ENCODE measurements around the gene IFNGR2.
"Not testable (repeated sequence)": the region's sequence is repeated elsewhere in the genome, so short reads cannot be mapped to it uniquely, and the experiment has no call there.

Gene IFNGR2, protein sequence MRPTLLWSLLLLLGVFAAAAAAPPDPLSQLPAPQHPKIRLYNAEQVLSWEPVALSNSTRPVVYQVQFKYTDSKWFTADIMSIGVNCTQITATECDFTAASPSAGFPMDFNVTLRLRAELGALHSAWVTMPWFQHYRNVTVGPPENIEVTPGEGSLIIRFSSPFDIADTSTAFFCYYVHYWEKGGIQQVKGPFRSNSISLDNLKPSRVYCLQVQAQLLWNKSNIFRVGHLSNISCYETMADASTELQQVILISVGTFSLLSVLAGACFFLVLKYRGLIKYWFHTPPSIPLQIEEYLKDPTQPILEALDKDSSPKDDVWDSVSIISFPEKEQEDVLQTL

DNA sequence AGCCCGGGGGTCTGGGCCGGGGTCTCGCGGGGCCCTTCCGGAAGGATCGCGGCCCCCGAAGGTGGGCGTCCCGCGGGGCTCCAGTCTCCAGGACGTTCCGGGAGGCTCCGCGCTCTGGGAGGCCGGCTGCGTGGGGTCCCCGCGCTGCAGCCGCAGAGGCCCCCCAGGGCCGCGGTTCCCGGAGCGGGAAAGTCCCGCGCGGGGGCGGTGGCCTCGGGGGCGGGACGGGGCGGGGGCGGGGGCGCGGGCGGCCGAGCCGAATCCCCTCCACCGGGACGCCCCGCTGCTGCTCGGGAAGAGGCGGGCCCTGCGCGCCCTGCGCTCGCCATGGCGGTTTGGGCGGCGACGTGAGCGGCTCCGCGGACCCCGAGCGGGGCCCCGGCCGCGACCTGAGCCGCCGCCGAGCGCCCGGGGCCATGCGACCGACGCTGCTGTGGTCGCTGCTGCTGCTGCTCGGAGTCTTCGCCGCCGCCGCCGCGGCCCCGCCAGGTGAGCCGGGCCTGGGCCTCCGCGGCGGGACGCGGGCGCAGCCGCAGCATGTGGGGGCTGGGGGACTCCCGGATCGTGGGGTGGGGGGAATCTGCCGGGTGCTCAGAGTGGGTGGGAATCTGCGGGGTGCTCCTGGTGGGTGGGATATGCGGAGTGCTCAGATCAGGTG is at the start of gene IFNGR2:
Gene IFNGR2 (plus strand): TSS at position 286 of the 658 bp plus-strand sequence. CDS start 131 bp downstream, at position 417.
- no peak for DNase-seq (ENCODE audit: low read depth)

DNA sequence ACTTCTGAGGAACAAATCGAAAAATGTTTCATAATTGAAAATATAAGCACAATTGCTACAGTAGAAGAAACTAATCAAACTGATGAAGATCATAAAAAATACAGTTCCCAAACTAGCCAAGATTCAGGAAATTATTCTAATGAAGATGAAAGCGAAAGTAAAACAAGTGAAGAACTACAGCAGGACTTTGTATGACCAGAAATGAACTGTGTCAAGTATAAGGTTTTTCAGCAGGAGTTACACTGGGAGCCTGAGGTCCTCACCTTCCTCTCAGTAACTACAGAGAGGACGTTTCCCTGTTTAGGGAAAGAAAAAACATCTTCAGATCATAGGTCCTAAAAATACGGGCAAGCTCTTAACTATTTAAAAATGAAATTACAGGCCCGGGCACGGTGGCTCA is 47.9 kb upstream of the IFNGR2 start:
- DNase-seq (ENCODE audit: low read depth) = no peak

DNA sequence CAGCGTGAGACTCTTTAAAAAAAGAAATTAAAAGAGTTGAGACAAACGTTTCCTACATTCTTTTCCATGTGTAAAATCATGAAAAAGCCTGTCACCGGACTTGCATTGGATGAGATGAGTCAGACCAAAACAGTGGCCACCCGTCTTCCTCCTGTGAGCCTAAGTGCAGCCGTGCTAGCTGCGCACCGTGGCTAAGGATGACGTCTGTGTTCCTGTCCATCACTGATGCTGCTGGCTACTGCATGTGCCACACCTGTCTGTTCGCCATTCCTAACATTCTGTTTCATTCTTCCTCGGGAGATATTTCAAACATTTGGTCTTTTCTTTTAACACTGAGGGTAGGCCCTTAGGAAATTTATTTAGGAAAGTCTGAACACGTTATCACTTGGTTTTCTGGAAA is 47.2 kb upstream of the IFNGR2 start:
- DNase-seq (ENCODE audit: low read depth) = no peak

DNA sequence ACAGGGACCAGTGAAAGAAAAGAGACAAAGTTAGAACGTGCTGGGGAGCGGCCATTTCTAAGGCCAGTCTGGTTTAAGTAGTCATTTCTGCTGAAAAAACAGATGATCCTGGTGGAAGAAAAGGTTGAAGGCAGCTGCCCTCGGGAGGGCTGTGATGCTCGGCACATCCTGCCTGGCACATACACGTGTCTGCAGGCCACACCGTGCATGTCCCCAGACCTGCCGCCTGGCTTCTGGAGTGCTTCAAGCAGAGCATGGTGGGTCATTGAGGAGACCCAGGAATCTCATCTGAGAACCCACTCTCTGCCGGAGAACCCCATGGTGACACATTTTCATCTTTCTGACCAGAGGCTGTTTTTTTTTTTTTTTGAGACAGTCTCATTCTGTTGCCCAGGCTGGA is 46.0 kb upstream of the IFNGR2 start:
- DNase-seq (ENCODE audit: low read depth) = no peak

DNA sequence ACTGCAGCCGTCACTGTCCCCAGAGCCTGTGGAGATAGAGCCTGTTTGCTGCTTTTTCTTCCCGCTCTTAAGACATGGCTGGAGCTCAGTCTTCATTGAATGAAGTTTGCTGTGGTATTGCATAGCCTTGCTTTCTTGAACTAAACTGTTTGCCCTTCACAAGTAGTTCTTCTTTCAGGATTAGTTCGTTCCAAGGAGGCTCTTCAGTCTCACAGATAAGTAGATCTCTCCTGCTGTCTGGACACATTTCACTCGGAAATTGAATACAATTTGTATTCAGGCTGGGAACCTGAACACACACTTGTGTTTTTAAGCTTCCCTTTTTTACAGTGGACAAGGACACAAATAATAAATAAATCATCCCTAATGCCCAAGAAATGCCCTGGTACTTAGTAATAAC is 43.8 kb upstream of the IFNGR2 start:
- DNase-seq (ENCODE audit: low read depth) = no peak

DNA sequence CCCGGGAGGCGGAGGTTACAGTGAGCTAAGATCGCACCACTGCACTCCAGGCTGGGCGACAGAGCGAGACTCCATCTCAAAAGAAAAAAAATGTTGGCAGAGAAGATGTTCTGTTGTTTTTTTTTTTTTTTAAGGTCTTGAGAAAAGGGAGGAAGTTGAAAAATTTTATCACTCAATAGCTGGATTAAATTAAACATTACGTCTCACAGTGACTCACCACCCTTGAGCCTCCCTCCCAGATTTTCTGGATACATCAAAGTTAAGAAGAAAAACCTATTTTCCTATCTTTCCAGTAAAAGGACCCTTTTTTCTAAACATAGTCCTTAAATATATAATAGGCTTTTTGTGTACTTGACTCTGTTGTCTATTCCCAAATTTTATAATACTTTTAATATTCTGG is 42.9 kb upstream of the IFNGR2 start:
- no peak for DNase-seq (ENCODE audit: low read depth)

DNA sequence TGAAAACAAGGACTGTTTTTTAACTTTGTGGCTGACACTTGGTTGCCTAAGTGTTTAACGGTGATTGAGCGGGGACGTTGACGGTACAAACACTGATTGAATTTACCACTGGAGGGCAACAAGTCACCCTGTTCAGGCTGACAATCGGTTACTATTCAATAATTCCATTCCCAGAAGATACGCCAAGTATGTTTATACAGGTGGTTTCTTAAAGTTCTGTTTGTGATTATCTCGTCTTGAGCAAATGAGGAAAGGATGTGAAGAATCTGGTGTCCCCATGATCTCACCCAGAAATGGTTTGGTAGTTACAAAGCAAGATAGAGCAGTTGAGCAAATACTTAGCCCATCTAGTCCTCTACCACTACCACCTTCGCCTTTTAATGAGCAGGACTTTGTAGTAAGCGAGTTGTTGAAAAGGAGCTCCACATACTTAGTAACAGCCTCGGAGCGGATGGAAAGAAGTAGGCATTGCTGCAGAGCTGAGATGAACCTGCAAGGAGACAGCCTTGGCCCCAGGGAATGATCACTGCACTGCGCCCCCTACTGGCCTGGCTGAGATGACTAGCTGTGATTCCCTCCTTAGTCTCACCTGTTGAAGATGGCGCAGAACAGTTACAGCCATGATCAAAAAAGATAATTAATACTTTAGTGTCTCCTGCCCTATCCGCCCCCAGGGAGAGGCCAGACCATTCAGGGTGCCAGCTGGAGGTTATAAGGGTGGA is 42.2 kb upstream of the IFNGR2 start:
- DNase-seq (ENCODE audit: low read depth) = peak; percentile 79

DNA sequence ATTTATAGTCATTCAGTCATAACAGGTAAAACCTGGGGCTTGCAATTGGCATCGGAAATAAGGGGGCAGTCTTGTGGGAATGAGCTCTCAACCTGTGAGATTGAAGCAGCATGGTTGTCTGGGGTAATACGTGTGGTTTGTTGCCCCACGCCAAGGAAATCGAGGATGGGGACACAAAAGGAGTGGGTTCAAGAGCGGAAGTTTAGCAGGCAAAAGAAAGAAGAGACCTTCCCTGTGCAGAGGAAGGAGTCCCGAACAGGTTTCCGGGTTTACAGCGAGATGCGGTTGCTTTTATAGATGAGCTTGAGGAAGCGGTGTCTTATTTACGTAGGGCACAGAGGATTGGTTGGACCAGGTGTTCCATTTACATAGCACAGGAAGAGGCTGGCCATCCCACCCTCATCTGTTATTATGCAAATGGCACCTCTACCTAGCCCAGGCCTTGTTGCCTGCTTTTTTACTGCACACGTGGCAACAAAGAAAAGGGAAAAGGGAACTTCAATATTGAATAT is 41.1 kb upstream of the IFNGR2 start:
- DNase-seq (ENCODE audit: low read depth) = no peak

DNA sequence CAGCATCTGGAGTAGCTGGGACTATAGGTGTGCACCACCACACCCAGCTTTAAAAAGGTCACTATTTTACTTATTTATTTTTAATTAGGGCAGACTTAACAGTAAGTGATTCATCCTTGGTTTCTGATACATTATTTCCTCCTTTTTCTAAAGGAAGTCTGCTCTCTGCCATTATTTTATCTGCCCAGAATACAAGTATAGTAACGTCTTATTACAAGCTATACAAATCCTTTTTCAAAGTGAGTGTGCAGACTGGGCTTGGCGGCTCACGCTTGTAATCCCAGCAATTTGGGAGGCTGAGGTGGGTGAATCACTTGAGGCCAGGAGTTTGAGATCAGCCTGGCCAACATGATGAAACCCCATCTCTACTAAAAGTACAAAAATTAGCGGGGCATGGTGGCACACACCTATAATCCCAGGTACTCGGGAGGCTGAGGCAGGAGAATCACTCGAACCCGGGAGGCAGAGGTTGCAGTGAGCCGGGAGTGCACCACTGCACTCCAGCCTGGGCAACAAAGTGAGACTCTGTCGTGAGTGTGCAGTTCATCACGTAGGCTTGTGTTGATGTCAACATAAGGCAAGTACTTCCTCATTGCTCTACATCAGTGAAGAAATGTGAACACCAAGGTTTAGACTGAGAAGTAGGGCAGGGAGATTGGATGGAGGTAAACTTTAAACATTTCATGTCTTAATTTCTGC is 39.2 kb upstream of the IFNGR2 start:
- DNase-seq (ENCODE audit: low read depth) = not testable (repeated sequence)

DNA sequence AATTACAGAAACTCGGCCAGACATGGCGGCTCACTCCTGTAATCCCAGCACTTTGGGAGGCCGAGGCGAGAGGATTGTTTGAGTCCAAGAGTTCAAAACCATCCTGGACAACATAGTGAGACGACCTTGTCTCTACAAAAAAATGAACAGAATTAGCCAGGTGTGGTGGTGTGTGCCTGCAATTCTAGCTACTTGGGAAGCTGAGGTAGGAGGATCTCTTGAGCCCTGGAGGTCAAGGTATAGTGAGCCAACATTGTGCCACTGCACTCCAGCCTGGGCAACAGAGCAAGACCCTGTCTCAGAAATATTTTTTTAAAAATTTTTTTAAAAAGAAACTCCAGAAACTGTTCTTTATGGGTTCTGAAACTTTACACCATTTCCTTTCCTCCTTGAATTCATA is 38.4 kb upstream of the IFNGR2 start:
- DNase-seq (ENCODE audit: low read depth) = no peak

DNA sequence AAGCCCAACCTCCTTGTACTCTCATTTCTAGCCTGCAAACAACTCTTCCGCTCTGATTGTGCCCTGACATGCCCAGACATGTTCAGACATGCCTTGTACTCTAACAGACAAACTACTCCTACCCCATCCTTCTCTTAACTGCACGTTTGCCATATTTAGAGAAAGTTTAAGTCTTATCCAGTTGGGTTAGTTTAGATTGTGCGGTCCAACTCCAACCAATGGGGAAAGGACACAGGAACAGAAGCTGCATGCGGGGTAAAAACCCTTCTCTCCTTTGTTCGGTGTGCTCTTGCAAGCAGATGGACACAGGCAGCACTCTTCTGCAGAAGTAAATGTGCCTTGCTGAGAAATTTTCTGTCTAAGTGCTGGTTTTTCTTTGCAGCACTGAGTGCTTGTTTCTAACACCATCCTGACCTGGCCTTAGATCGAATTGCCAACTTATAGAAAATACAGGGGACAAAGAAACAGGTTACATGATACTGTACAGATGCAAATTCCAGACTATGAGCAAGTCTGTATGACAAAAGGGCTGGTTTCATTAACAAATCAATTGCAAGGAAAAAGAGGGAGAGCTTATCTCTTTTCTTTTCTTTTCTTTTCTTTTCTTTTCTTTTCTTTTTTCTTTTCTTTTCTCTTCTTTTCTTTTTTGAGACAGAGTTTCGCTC is 35.8 kb upstream of the IFNGR2 start:
- DNase-seq (ENCODE audit: low read depth) = no peak

DNA sequence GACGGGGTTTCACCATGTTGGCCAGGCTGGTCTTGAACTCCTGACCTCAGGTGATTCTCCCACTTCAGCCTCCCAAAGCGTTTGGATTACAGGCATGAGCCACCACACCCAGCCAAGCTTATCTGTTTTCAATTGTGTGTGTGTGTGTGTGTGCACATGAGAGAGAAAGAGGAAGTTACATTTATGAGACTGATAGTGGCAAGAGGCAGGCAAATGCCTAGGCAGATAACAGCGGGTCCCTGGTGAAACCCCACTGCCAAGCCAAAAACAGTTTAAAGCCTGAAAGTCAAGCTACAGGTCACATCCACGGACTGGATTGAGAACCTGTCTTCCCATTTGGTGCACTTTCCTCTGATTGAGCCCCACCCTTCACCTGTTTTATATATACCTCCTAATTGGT is 35.1 kb upstream of the IFNGR2 start:
- no peak for DNase-seq (ENCODE audit: low read depth)

DNA sequence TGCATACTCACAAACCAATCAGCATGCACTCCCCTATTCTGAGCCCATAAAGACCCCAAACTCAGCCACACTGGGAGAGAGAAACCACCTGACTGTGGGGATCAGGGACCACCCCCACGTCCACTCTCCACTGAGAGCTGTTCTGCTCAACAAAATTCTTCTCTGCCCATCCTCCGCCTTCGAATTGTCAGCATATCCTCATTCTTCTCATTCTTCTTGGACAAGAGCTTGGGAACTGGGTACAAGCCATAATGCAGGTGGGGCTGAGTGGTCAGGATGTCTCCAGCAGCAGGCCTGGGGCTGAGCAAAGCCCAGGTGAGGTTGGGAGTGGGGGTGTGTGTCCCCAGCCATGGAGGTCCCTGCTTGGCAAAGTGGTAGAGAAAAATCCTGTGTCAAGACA is 34.6 kb upstream of the IFNGR2 start:
- no peak for DNase-seq (ENCODE audit: low read depth)

DNA sequence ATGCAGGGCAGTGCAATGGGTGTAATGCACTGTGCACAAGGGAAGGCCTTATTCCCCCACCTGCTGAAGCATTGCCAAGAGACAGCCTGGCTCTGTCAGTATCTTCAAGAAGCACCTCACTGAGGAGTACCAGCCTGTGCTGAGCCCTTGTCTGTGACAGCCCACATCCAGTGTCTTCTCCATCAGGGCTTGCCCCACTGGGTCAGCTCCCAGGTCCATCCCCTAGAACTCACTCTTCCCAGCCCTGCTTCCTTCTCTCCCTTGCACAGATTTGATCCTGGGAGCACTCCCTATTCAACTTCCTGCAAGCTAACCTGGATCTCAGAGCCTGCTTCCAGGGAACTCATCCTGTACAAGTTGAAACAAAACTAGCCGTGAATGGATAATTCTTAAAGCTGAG is 33.6 kb upstream of the IFNGR2 start:
- DNase-seq (ENCODE audit: low read depth) = no peak

DNA sequence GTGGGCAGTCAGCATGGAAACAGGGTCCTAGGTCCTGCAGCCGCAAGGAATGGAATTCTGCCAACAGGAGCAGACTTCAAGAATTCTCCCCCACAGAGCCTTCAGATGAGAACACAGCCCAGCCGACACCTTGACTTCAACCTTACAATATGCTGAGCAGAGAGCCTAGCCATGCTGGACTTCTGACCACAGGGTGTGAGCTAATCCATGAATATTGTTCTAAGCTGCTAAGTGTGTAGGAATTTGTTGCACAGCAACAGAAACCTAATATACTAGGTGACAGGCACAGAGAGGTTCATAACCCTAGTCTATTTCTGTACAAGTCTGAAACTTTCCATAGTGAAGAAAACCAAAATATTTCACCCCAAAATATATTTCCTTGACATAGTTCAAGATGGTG is 32.9 kb upstream of the IFNGR2 start:
- no peak for DNase-seq (ENCODE audit: low read depth)

DNA sequence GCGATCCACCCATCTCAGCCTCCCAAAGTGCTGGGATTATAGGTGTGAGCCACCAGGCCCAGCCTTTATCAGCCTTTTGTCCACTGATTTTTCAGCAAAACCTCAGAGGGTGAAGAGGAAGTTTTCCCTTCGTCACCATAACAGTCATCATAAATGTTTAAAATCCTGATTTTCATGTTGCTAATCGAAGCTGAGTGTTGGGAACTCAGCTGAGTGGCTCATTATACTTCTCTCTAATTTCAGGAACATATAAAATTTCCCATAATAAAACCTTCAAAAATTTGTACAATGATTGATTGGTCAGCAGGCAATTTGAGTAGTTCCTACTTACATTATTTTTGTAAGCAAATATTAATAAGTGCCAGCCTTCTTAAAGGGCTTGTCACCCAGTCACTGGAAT is 31.8 kb upstream of the IFNGR2 start:
- DNase-seq (ENCODE audit: low read depth) = no peak

DNA sequence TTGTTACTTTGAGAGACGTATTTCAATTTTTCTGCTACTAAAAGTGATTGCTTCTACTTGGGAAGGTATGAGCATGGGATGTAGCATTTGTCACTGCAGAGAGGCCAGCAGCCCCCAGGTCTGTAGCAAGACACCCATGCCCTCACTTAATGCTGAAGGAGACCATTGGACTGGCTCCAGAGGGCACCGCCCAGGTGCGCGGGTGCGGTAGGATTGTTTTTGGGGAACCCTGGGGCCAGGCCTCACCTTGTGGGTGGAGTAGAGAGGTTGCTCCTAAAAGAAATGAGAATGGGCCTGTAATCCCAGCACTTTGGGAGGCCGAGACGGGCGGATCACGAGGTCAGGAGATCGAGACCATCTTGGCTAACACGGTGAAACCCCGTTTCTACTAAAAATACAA is 30.6 kb upstream of the IFNGR2 start:
- no peak for DNase-seq (ENCODE audit: low read depth)

DNA sequence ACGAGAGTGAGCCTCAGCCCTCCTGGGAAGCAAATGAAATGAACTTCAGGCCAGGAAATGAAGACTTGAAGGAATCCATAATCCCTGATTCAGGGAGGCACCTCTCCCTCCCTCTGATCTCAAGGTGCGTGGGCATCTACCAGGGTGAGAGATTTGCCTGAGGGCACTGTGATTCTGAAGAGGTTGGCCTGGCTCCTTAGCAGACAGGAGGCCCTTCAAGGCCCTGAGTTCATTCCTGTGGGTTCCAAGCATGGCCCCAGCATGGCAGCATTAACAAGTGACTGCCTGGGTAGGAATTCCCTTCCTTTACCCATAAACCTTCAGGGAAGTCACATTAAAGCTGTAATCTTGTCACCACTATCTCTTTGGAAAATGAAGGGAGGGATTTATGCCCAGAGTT is 29.8 kb upstream of the IFNGR2 start:
- no peak for DNase-seq (ENCODE audit: low read depth)

DNA sequence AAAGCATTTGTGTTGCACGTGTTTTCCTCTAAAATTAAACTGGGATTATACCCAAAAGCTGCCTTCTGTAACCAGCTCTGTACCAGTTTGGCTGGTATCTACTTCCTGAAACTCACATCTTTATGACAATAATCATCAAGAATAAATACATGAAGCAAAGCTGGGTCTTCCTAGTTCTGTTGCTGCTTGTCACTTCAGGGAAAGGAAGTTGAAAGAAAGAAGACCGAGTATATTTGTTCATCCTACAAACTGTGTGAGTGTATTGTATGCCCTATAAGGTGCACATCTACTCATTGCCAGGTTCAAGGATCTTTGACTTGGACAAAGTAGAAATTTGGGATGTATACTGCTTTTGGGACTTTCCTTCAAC is 29.1 kb upstream of the IFNGR2 start:
- no peak for DNase-seq (ENCODE audit: low read depth)

DNA sequence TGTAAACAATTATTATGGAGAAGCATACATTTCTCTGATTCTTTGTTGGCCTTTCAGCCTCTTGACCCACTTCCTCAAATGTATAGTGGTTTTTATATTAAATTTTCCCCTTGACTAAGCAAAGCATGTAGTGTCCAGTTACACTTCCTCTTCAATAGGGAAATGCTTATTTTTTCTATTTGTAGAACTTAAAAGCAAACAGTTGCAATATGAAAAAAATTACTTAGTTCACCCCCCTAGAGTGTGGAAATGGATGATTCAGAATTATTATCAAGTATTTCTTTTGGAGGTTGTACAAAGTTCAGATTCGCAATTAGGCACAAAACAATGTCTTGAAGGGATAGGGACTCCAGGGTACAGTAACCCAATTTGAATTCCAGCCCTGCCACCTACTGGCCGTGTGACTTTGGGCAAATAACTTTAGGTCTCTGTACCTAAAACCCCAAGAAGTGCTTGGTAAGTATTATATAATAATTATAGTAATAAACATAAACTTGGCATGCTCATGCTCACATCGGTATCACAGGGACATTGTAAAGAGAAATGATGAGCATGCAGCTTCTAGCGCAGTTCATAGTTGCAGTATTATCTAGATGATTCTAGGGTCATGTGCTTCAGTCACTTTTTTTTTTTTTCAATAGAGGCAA is 28.6 kb upstream of the IFNGR2 start:
- no peak for DNase-seq (ENCODE audit: low read depth)

DNA sequence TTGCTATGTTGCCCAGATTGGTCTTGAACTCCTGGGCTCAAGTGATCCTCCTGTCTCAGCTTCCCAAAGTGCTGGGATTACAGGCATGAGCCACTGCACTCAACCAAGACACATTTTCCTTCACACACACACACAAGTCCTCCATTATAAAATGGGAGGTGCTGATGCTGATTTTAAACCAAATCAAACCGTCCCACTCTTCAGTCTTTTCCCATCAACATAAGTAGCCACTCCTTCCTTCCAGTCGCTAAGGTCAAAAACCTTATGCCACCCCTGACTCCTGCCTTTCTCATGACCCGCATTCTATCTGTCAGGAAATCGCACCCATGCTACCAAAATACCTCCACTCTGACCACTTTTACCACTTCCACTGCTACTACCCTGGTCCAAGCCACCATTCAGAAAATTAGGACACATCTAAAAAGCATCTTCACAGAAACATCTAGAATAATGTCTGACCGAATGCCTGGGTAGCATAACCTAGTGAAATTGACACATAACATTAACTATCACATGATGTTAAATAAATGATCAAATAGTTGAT is 28.0 kb upstream of the IFNGR2 start:
- DNase-seq (ENCODE audit: low read depth) = no peak
